GM23338 (cell line): ENCODE data around the gene ARHGEF10L. TPM values are rescaled to one million over a fixed set of nuclear protein-coding genes. Genes with fewer than 3 reads are reported as not detected.

ENCODE experiments used
- ATAC-seq: fragments of 200-7000 bp; cut with Tn5 transposase; 3 replicates; pipeline ENCODE4 v1.9.1; 2020
- DNase-seq: peaks from one replicate; pipeline ENCODE4 v3.0.0-alpha.2; 2015; ENCODE audit warnings: low spot score
- H2AFZ ChIP-seq: fragments of 200-600 bp; sonication (generic); 2 replicates; pipeline ENCODE4 v1.8.0; 2016; ENCODE audit warnings: antibody characterized with exemption, mild to moderate bottlenecking, moderate library complexity
- H3F3A ChIP-seq: fragments of 200-600 bp; sonication (generic); replicated peaks from 2 replicates; pipeline ENCODE4 v1.8.0; 2017; ENCODE audit warnings: antibody characterized with exemption, mixed run types, low read depth
- H3K27ac ChIP-seq: fragments of 200-600 bp; sonication (generic); 2 replicates; pipeline ENCODE4 v1.6.1; 2016; ENCODE audit warnings: low read depth
- H3K27me3 ChIP-seq: fragments of 200-600 bp; sonication (generic); 2 replicates; pipeline ENCODE4 v1.8.0; 2016; ENCODE audit warnings: mild to moderate bottlenecking, mixed run types, moderate library complexity; ENCODE audit not compliant: insufficient read depth
- H3K36me3 ChIP-seq: fragments of 200-600 bp; sonication (generic); 2 replicates; pipeline ENCODE4 v1.8.0; 2016; ENCODE audit warnings: mild to moderate bottlenecking; ENCODE audit not compliant: insufficient read depth
- H3K4me1 ChIP-seq: fragments of 200-600 bp; sonication (generic); 2 replicates; pipeline ENCODE4 v1.8.0; 2016; ENCODE audit warnings: mild to moderate bottlenecking, moderate library complexity; ENCODE audit not compliant: insufficient read depth
- H3K4me2 ChIP-seq: fragments of 200-600 bp; sonication (generic); 2 replicates; pipeline ENCODE4 v1.7.1; 2017; ENCODE audit warnings: mixed run types
- H3K4me3 ChIP-seq: fragments of 200-600 bp; sonication (generic); 2 replicates; pipeline ENCODE4 v1.6.1; 2016; ENCODE audit warnings: mixed run types
- H3K79me2 ChIP-seq: fragments of 200-600 bp; sonication (generic); replicated peaks from 2 replicates; pipeline ENCODE4 v1.8.0; 2017; ENCODE audit warnings: mild to moderate bottlenecking; ENCODE audit not compliant: insufficient read depth
- H3K9me2 ChIP-seq: fragments of 200-600 bp; sonication (generic); 2 replicates; pipeline ENCODE4 v1.8.0; 2017; ENCODE audit not compliant: insufficient read depth
- H4K20me1 ChIP-seq: fragments of 200-600 bp; sonication (generic); replicated peaks from 2 replicates; pipeline ENCODE4 v1.8.0; 2017; ENCODE audit warnings: mild to moderate bottlenecking; ENCODE audit not compliant: insufficient read depth
- H3K27ac Mint-ChIP-seq: 2 replicates; pipeline ENCODE4 v1.8.0; 2020; ENCODE audit warnings: inconsistent platforms, mild to moderate bottlenecking, moderate library complexity, mixed read lengths
- H3K27me3 Mint-ChIP-seq: 3 replicates; pipeline ENCODE4 v1.8.0; 2022; ENCODE audit warnings: low read depth, mild to moderate bottlenecking, moderate library complexity, mixed read lengths, inconsistent platforms; ENCODE audit not compliant: insufficient read depth, poor library complexity
- H3K36me3 Mint-ChIP-seq: 3 replicates; pipeline ENCODE4 v1.8.0; 2021; ENCODE audit warnings: low read depth, mild to moderate bottlenecking, inconsistent platforms, moderate library complexity, mixed read lengths
- H3K4me1 Mint-ChIP-seq: 3 replicates; pipeline ENCODE4 v1.8.0; 2020; ENCODE audit warnings: mild to moderate bottlenecking, inconsistent platforms, mixed read lengths
- H3K4me3 Mint-ChIP-seq: 3 replicates; pipeline ENCODE4 v1.8.0; 2021; ENCODE audit warnings: moderate library complexity, mild to moderate bottlenecking, inconsistent platforms, mixed read lengths
- H3K9me3 Mint-ChIP-seq: 3 replicates; pipeline ENCODE4 v1.8.0; 2020; ENCODE audit warnings: moderate library complexity, mild to moderate bottlenecking, inconsistent platforms, mixed read lengths
- CREB1 ChIP-seq: fragments of 250-450 bp; sonication (Bioruptor Pico); IDR thresholded peaks from 2 replicates; pipeline ENCODE4 v1.5.0; 2020; ENCODE audit warnings: low read depth, mild to moderate bottlenecking, moderate library complexity
- CTCF ChIP-seq, 2 experiments: fragments of 200-600 bp in 1 of 2; sonication (generic) in 1 of 2; conservative IDR thresholded peaks; 2 replicates each; pipeline versions ENCODE4 v1.5.1 to v1.6.1; 2016 to 2017; ENCODE audit warnings: antibody characterized with exemption in 2 of 2, low read depth in 2 of 2, mild to moderate bottlenecking in 2 of 2, moderate library complexity in 1 of 2
- ETS1 ChIP-seq: IDR thresholded peaks from 2 replicates; pipeline ENCODE4 v1.6.1; 2016; ENCODE audit warnings: antibody characterized with exemption
- EZH2phosphoT487 ChIP-seq: fragments of 200-600 bp; sonication (generic); IDR thresholded peaks from one replicate; pipeline ENCODE4 v1.8.1; 2018; ENCODE audit warnings: antibody characterized with exemption; ENCODE audit not compliant: unreplicated experiment
- JUNB ChIP-seq: IDR thresholded peaks from one replicate; pipeline ENCODE4 v1.6.1; 2016; ENCODE audit warnings: antibody characterized with exemption; ENCODE audit not compliant: unreplicated experiment
- NANOG ChIP-seq: IDR thresholded peaks from 2 replicates; pipeline ENCODE4 v1.6.1; 2016; ENCODE audit warnings: antibody characterized with exemption, borderline replicate concordance
- POLR2AphosphoS5 ChIP-seq: IDR thresholded peaks from 2 replicates; pipeline ENCODE4 v1.6.1; 2016; ENCODE audit warnings: antibody characterized with exemption, low read depth
- REST ChIP-seq: IDR thresholded peaks from one replicate; pipeline ENCODE4 v1.6.1; 2018; ENCODE audit warnings: antibody characterized with exemption; ENCODE audit not compliant: unreplicated experiment
- STAT1 ChIP-seq: IDR thresholded peaks from one replicate; pipeline ENCODE4 v1.6.1; 2016; ENCODE audit warnings: antibody characterized with exemption; ENCODE audit not compliant: unreplicated experiment
- ZNF114 ChIP-seq: fragments of 250-450 bp; sonication (Bioruptor Pico); IDR thresholded peaks from 2 replicates; pipeline ENCODE4 v1.5.0; 2020; ENCODE audit warnings: mild to moderate bottlenecking, moderate library complexity
- ZNF331 ChIP-seq: fragments of 250-450 bp; sonication (Bioruptor Pico); IDR thresholded peaks from 2 replicates; pipeline ENCODE4 v1.5.0; 2020; ENCODE audit warnings: low read depth, mild to moderate bottlenecking, moderate library complexity
- polyA plus RNA-seq: library from polyadenylated mRNA; unstranded; fragments of >200 nt; fragmentation: Nextera tagmentation; extraction: Ambion mirVana; gene quantifications from 2 replicates; pipeline ENCODE4 v1.2.1, GENCODE V29; 2016
- total RNA-seq: library from RNA; depleted of rRNA; stranded (reverse); fragments of >200 nt; shearing (Covaris generic); gene quantifications from 2 replicates; pipeline ENCODE4 v1.2.3, GENCODE V29; 2014

Gene ARHGEF10L
- total and polyA plus RNA-seq, 2 experiments from 2014 or later: 12.1 to 46.8 TPM

GRCh38 chr1:17731460-17731859 is 192.0 kb downstream of the ARHGEF10L start:
- Mint-ChIP-seq H3K4me3 (no peak overlapping the region), H3K36me3 (no peaks in the 10 kb centered on the region), H3K4me1 (peaks cover 7% of the 10 kb centered on the region; the same call in 2 of the 3 replicates), H3K27me3 (peaks cover 2% of the 10 kb centered on the region), H3K9me3 (no peaks in the 10 kb centered on the region; the same call in 2 of the 3 replicates), H3K27ac (no peak overlapping the region)
- no peak for TF ChIP-seq CTCF (conservative IDR thresholded peaks at IDR 0.05; ENCODE audit: low read depth in 2 of 2)
- Histone ChIP-seq H3K4me2 (no peak overlapping the region), H3K27ac (no peak overlapping the region), H3K9me2 (no peaks in the 10 kb centered on the region), H3K79me2 (no peaks in the 10 kb centered on the region), H3K4me3 (no peak overlapping the region), H3K36me3 (no peaks in the 10 kb centered on the region), H2AFZ (no peak overlapping the region), H3K27me3 (no peaks in the 10 kb centered on the region), H3F3A (no peaks in the 10 kb centered on the region), H4K20me1 (no peaks in the 10 kb centered on the region), H3K4me1 (no peaks in the 10 kb centered on the region)
- no peak for ATAC-seq
- DNase-seq: no peak

DNA sequence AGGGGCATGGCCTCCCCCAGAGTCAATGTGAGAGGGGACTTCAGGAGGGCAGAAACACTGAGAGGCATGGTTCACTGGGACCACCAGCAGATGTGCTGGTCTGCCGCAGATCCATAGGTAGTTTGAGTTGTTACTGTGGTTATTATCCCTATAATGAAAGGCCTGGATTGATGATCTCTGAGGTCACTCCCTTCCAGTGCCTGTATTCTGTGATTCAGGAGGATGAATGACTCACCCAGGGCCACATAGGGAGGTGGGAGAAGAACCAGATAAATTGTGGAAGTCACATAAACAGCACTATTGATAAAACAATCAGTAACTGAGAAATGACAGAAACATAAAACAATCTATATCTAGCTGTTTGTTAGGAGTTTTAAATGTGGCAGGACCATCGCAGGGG is 193.0 kb downstream of the ARHGEF10L start:
- DNase-seq (no peak), ATAC-seq (no peak)
- Histone ChIP-seq H3K4me2 (no peak overlapping the region), H3K27me3 (no peaks in the 10 kb centered on the region), H3K36me3 (no peaks in the 10 kb centered on the region), H3K27ac (no peak overlapping the region), H3K4me3 (no peak overlapping the region), H2AFZ (no peak overlapping the region), H3K79me2 (no peaks in the 10 kb centered on the region), H3K9me2 (no peaks in the 10 kb centered on the region), H3F3A (no peaks in the 10 kb centered on the region), H4K20me1 (no peaks in the 10 kb centered on the region), H3K4me1 (no peaks in the 10 kb centered on the region)
- no peak overlapping the region for H3K27ac Mint-ChIP-seq
- H3K27me3 Mint-ChIP-seq: peaks cover 2% of the 10 kb centered on the region
- no peaks in the 10 kb centered on the region; the same call in 2 of the 3 replicates for H3K9me3 Mint-ChIP-seq
- H3K4me1 Mint-ChIP-seq: peaks cover 11% of the 10 kb centered on the region; the same call in 2 of the 3 replicates
- H3K4me3 Mint-ChIP-seq: no peak overlapping the region
- no peaks in the 10 kb centered on the region for H3K36me3 Mint-ChIP-seq
- no peak for TF ChIP-seq ETS1
- no peak for TF ChIP-seq POLR2AphosphoS5
- no peak for TF ChIP-seq CTCF (conservative IDR thresholded peaks at IDR 0.05; ENCODE audit: low read depth in 2 of 2)
- no peak for TF ChIP-seq REST
- TF ChIP-seq JUNB: no peak
- TF ChIP-seq STAT1: no peak
- no peak for TF ChIP-seq ZNF114 (CRISPR knock-in tag)
- TF ChIP-seq CREB1: no peak
- no peak for TF ChIP-seq ZNF331 (CRISPR knock-in tag)
- TF ChIP-seq EZH2phosphoT487: no peak
- no peak for TF ChIP-seq NANOG
